H7 (cell line): ENCODE data around the gene SLC37A1. TPM values are rescaled to one million over a fixed set of nuclear protein-coding genes. Genes with fewer than 3 reads are reported as not detected.
"Not testable (repeated sequence)": the region's sequence is repeated elsewhere in the genome, so short reads cannot be mapped to it uniquely, and the experiment has no call there.

Experiments used
- DNase-seq: peaks from one replicate; pipeline ENCODE4 v3.0.0; 2012
- H3K27me3 ChIP-seq: 2 replicates; pipeline ENCODE4 v1.6.0; 2011; ENCODE audit warnings: mild to moderate bottlenecking, low read length; ENCODE audit not compliant: control insufficient read depth, insufficient read depth
- H3K36me3 ChIP-seq: replicated peaks from 2 replicates; pipeline ENCODE4 v1.5.1; 2011; ENCODE audit warnings: low read length; ENCODE audit not compliant: control insufficient read depth, insufficient read depth
- H3K4me3 ChIP-seq: 2 replicates; pipeline ENCODE4 v1.5.1; 2011; ENCODE audit warnings: low read depth, mild to moderate bottlenecking, control low read depth, low read length, moderate library complexity; ENCODE audit not compliant: insufficient read depth
- total RNA-seq: library from RNA; depleted of rRNA; stranded (reverse); fragments of >200 nt; shearing (Covaris generic); gene quantifications from 2 replicates; pipeline ENCODE4 v1.2.3, GENCODE V29; 2014; rRNA removed

SLC37A1 gene
- total RNA-seq, result 5.7 and 8.2 TPM in 2 replicates

DNA sequence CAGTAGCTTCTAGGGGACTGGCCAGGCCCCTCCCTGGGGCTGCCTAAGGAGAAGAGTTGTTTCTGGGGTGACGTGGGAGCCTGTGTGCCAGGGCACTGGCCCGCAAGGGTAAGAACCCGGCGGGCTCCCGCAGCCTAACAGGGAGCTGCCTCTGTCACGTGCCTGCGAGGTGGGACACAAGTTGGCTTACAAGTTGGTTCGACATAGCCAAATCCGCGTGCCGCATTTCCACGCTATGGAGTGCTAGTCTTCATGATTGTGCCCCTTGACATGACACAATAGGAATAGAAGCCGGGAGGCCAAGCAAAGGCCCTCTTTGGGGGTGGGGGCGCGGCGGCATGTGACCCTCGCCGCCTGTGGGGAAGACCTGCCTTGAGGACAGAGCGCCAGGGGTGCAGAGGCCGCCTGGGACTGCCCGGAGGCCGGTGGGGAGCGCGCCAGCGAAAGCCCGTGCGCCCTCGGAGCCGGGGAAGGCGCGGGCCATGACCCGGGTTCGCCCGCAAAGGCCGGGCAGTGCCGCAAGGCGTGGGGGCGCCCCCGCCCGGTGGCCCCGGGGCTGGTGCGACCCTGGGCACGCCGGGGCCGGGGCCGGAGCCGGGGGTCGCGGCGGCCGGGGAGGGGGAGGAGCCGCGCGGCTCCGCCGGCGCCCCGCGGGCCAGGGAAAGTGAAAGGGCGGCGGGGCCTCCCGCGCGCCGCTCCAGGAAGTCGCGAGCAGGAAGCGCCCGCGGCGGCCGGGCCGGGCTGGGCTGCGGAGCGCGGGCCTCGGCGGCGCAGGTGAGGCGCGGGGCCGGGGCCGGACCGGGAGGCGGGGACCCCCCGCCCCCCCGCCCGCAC lies at the start of gene SLC37A1:
Gene SLC37A1, plus strand, starts transcription at position 702 of the 834 bp plus-strand sequence. CDS start 4,603 bp downstream, outside the sequence.
- peak; percentile 88 for DNase-seq
- peaks cover 2% of the 10 kb centered on the region for H3K36me3 ChIP-seq
- peak within 1 kb of the TSS; percentile 70 for H3K4me3 ChIP-seq
- H3K27me3 ChIP-seq, result peaks cover 5% of the 10 kb centered on the region

DNA sequence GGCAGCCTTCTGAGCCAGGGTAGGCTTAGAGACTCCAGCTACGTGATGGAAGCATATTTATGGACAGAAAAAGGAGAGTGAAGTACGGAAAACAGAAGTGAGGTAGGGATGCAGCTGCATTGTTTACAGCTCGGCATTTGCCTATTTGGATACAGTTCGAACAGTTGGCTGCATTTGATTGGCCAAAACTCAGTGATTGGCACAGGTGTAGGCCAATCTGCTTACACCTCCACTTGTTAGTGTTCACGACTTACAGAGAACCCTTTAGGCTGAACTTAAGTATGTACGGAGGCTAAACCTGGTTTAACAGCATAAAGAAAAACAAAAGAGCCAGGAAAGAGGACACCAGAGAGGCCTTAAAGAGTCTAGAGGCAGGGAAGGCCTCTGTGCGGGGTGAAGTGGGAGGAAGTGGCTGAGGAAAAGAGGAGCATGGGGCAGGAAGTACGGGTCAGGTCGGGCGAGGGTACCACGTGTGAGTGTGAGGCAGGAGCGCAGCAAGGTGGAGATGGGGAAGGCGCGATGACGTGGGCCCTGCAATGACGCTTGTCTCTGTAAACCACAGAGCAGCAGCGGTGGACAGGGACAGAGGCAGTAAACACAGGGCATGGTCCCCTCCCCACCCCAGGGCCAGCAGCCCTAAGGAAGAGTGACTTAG lies 49.7 kb upstream of the SLC37A1 start:
- Histone ChIP-seq H3K36me3 (no peaks in the 10 kb centered on the region), H3K4me3 (no peak overlapping the region), H3K27me3 (no peaks in the 10 kb centered on the region)
- peak; percentile 73 for DNase-seq

DNA sequence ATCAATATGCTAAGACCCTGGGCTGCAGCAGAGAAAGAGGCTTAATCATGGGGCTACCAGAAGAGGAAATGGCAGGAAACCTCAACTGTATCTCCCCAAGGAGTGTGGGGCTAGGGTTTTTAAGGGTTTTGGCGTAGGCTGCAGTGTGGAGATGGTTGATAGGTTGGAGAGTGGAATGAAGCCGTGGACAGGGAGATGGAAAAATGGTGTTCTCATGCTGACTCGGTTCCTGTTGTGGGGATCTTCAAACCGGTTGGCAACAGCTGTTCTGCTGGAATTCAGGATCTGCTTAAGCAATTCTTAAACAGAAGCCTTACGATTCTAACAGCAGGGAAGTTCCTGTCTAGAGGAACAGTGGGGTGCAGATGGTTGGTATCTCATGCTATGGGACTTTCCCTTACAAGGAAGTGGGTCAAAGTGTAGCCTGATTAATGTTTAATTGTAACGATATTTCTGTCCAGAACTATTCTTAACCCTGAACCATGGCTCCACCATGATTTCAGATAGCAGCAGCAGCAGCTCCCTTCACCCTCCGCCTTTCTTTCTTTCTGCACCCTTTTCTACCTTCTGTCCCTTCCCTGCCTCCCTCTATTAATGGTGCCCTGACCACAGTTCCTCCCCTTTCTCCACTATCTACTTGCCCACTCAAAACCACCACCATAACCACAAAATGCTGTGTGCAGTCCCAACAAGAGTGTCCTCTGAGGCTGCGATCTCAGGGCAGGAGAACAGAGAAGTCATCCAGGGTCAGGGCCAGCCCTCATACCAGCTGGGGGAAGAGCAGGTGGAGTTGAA lies 48.4 kb upstream of the SLC37A1 start:
- Histone ChIP-seq H3K4me3 (no peak overlapping the region), H3K36me3 (no peaks in the 10 kb centered on the region), H3K27me3 (no peaks in the 10 kb centered on the region)
- no peak for DNase-seq

DNA sequence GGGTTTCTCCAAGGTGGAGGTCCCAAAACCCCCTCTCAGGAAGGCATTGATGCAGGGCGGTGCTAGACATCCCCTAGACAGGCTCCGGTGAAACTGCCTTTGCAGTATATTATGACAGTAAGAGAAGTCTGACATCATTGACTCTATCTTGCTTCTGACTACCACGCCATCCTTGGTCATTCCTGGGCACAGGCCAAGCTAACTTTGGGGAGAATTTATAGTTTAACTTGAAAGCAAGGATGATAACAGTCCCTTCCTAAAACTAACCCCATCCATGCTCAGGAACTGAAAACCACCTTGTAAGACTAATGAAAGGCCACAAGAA lies 47.9 kb upstream of the SLC37A1 start:
- Histone ChIP-seq H3K27me3 (no peaks in the 10 kb centered on the region), H3K4me3 (no peak overlapping the region), H3K36me3 (no peaks in the 10 kb centered on the region)
- no peak for DNase-seq

DNA sequence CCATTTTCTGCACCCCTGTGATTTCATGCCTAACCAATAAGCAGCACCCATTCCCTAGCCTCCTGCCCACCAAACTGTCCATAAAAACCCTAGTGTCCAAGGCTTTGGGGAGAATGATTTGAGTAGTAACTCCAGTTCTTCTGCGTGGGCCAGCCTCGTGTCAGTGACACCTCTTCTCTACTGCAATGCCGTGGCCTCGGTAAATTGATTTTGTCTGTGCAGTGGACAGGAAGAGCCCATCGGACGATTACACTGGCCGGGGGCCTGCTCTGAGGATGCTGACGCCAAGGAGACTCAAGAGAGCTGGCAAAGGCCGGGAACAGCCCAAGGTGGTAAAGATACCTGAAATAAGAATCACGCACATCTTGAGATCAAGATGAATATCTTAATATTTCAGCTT lies 47.0 kb upstream of the SLC37A1 start:
- no peak for DNase-seq
- Histone ChIP-seq H3K36me3 (no peaks in the 10 kb centered on the region), H3K27me3 (no peaks in the 10 kb centered on the region)

DNA sequence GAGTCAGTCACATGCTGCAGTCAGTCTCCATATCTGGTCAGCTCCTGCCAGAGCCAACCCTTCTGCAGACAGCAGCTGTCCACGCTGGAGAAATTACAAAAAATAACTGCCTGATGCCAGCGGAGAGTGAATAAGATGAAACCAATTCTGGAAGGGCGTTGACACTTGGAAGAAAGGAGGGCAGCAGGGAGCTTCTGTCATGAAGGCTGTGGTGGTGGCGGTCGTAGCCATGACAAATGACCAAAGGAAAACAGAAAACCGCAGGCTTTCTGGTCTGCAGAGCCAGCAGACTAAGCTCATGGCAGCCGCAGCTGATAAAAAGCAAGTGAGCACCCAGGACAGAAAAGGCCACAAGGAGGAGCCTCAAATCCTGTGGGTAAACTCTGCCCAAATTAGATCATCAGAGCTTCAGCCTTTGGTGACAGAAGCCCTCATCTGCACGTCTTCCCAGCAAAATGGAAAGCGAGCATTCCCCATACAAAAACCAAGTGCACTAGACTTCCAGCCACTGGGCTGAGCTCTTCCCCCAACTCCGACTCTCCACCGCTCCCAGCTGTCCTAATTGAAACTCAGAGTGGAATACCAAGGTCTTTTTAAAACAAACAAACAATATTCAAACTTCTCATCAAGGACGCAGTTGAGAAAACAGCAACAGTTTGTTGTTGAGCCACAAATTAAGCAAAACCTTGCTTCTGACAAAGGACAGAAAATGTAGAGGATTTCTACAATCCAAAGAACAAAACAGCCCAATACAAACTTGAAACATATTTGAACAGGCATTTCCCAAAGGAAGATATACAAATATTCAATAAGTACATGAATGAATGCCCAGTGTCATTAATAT lies 46.3 kb upstream of the SLC37A1 start:
- Histone ChIP-seq H3K4me3 (no peak overlapping the region), H3K36me3 (no peaks in the 10 kb centered on the region), H3K27me3 (no peaks in the 10 kb centered on the region)
- DNase-seq, result peak; percentile 68

More for the DNA sequence above, 47.0 kb upstream of the SLC37A1 start:
- no peak overlapping the region for H3K4me3 ChIP-seq

DNA sequence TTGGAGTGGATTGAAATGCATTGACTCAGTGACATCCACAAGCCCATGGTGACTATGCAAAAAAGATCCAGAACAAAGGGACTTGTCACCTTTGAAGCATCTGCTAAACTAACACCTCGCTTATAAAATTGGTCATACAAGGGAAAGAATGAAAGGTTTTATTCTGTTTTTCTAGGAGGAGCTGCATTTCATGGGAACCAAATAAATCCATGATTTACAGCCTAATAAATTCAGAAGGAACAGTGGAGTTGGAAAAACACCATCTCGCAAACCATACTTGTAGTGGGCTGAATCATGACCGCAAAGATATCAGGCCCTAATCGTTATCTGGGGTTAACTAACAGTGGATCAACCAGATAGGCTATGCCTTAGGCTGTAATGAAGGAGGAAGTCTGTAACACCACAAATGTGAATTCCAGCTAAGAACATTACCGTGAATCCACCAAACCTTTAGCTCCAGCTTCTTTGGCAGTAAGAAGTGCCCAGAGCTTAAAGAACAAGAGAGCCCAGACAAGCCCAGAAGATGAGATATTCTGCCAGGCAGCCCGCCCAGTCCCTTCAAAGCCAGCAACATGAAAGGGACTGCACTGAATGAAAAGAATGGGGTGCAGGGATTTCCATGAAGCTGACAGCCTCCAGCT lies 45.0 kb upstream of the SLC37A1 start:
- no peak for DNase-seq
- Histone ChIP-seq H3K4me3 (no peak overlapping the region), H3K27me3 (no peaks in the 10 kb centered on the region), H3K36me3 (no peaks in the 10 kb centered on the region)

DNA sequence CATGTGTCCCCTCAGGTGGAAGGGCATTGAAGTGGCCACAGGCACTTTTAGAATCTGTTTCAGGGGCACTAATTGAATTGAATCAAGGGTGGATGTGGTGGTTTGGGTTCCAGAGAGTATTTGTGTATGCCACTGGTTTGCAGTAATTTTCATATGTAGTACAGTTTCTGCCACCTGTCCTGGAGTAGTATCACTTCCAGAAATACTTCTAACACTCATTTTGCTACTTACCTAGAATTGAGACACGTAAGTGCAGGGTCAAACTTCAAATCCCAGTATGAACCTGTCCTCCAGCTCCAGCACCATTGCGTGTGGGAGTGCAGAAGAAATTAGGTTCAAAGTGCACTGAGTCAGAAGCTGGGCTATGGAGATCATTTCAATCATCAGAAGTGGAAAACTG lies 44.4 kb upstream of the SLC37A1 start:
- Histone ChIP-seq H3K4me3 (no peak overlapping the region), H3K27me3 (no peaks in the 10 kb centered on the region), H3K36me3 (no peaks in the 10 kb centered on the region)
- DNase-seq, result no peak

DNA sequence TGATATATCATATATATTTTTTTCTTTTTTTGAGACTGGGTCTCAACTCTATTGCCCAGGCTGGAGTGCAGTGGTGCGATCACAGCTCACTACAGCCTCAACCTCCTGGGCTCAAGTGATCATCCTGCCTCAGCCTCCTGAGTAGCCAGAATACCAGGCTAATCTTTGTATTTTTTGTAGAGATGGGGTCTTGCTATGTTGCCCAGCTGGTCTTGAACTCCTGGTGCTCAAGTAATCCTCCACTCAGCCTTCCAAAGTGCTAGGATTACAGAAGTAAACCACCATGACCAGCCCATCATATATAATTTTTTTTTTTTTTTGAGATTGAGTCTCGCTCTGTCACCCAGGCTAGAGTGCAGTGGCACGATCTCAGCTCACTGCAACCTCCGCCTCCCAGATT lies 43.9 kb upstream of the SLC37A1 start:
- H3K27me3 ChIP-seq, DNase-seq, H3K36me3 ChIP-seq, H3K4me3 ChIP-seq: not testable (repeated sequence)

DNA sequence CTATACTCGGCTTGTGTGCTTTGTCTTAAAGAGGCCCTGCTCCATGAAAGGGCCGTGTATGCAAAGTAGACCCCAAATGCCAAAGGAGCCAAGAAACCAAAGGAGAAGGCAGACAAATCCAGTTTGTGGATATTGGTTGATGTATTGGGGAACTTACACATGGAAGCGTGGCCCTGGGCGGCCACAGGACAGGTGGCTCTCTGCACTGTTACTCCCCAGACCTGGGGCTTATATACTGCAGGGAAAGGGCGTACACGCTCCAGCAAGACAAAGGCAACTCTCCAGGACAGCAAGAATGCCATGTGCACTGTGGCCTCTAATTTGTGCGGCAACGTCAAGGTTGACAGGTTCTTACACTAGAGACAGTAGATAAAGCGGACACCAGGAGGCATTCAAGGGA lies 42.4 kb upstream of the SLC37A1 start:
- no peaks in the 10 kb centered on the region for H3K27me3 ChIP-seq
- H3K4me3 ChIP-seq, result no peak overlapping the region
- no peak for DNase-seq
- H3K36me3 ChIP-seq, result no peaks in the 10 kb centered on the region

DNA sequence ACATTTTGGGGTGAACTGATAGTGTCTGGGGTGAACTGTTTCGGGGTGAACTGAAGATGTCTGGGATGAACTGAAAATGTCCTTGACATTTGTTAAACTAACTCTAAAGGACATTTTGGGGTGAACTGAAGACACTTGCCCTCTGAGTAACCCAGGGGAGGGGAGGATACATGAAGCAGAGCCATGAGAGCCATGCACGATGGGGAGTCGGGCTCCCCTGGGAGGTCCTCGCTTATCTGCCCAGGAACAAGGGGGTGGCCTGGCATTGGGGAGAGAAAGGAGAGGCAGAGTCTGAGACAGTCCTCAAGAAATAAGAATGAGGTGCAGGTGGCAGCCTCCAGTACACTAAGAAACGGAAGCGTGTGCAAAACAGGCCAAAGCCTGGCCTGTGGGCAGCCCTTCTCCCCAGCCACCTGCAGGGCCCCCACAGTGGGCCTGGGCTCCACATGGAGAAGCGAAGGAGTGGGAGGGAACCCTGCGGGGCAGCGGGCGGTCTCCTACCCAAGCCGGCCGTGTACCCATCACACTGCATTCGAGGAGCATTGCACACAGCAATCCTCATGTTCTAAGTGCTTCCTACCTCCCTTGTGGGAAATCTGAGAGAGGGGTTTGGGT lies 41.8 kb upstream of the SLC37A1 start:
- no peak for DNase-seq
- H3K27me3 ChIP-seq, result no peaks in the 10 kb centered on the region; the same call in 1 of the 2 replicates
- no peak overlapping the region for H3K4me3 ChIP-seq
- H3K36me3 ChIP-seq, result no peaks in the 10 kb centered on the region

DNA sequence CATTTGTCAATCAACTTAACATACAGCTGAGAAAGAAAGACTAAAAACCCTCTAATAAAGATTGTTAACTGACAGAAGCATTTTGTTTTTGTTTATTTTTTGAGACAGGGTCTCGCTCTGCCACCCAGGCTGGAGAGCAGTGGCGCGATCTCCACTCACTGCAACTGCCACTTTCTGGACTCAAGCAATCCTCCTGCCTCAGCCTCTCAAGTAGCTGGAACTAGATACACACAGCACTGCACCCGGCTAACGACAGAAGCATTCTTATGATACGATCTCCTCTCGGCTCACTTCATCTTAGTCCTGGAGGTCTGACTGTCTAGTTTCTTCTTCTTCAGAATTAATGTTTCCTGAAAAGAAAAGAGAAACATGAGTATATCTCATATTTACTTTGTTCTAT lies 41.1 kb upstream of the SLC37A1 start:
- H3K4me3 ChIP-seq, result no peak overlapping the region
- no peaks in the 10 kb centered on the region; the same call in 1 of the 2 replicates for H3K27me3 ChIP-seq
- DNase-seq, result no peak
- no peaks in the 10 kb centered on the region for H3K36me3 ChIP-seq

DNA sequence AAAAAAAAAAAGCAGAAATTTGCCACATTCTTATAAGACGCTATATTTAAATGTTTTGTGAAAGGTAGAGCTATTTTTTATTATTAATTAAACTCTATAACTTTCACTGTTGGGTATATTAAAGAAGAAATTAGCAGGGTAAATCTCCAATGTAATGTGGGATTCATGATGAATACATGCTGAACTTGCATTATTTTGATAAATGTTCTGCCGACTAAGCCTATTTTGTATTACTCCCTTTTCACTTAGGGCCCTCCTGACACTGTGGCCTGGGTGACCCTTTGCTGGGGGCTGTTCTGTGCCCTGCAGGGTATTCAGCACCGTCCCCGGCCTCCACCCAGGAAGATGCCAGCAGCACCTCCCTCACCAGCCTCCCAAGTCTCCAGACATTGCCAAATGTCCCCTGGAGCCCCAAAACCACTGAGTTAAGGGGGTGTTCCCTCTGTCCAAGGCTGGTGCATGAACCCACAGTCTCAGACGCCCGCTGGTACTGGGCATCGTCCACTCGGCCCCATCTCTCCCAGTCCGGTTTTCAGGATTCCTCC lies 40.1 kb upstream of the SLC37A1 start:
- Histone ChIP-seq H3K27me3 (no peaks in the 10 kb centered on the region; the same call in 1 of the 2 replicates), H3K36me3 (no peaks in the 10 kb centered on the region), H3K4me3 (no peak overlapping the region)
- DNase-seq, result no peak
